Measurements from ENCODE around the gene PRKN. TPM values are rescaled to one million over a fixed set of nuclear protein-coding genes. Genes with fewer than 3 reads are reported as not detected.

PRKN gene
- polyA plus RNA-seq, 1 experiment, result 0.71 TPM

GRCh38 chr6:162631546-162631945, 96.0 kb downstream of the PRKN start:
- no peak overlapping the region for H3K4me3 ChIP-seq (ENCODE audit: low read depth, low read length)
- no peak for DNase-seq (ENCODE audit: low read depth)
- ChIA-PET POLR2A (no interaction called here), CTCF (no interaction called here)
- TF ChIP-seq CTCF (IDR thresholded peaks at IDR 0.05; ENCODE audit: insufficient read depth, low read depth, low read length), result no peak
- no peaks in the 10 kb centered on the region for H3K36me3 ChIP-seq (ENCODE audit: control insufficient read depth, insufficient read depth, low read length)
- H3K27me3 ChIP-seq (ENCODE audit: control insufficient read depth, insufficient read depth, low read length), result no peaks in the 10 kb centered on the region

DNA sequence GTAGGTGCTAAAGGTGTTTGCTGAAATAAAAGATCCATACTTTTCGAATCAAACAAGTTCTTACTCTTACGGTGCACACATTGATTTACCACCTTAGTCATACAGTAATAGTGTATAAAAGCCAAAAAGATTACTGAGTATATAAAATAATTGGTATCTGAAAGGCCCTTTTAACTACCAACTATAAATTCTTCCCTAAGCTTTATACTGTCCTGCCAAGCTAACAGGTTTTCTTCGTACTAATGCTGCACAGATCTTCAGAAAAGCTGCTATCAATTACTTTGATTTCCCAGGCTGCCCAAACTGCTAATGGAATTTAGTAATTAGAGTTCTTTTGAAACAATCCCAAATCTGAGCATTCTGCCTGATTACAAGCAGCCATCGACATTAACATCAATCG, 97.5 kb downstream of the PRKN start:
- CTCF ChIA-PET, result no interaction called here
- POLR2A ChIA-PET, result no interaction called here
- no peak for DNase-seq (ENCODE audit: low read depth)
- no peaks in the 10 kb centered on the region for H3K36me3 ChIP-seq (ENCODE audit: control insufficient read depth, insufficient read depth, low read length)
- no peaks in the 10 kb centered on the region for H3K27me3 ChIP-seq (ENCODE audit: control insufficient read depth, insufficient read depth, low read length)
- no peak overlapping the region for H3K4me3 ChIP-seq (ENCODE audit: low read depth, low read length)
- TF ChIP-seq CTCF (IDR thresholded peaks at IDR 0.05; ENCODE audit: insufficient read depth, low read depth, low read length), result no peak

- H3K36me3 ChIP-seq (ENCODE audit: control insufficient read depth, insufficient read depth, low read length), result no peaks in the 10 kb centered on the region
- H3K27me3 ChIP-seq (ENCODE audit: control insufficient read depth, insufficient read depth, low read length), result no peaks in the 10 kb centered on the region
- H3K4me3 ChIP-seq (ENCODE audit: low read depth, low read length), result no peak overlapping the region
- ChIA-PET CTCF (no interaction called here), POLR2A (no interaction called here)
- DNase-seq (ENCODE audit: low read depth), result no peak
- no peak for TF ChIP-seq CTCF (IDR thresholded peaks at IDR 0.05; ENCODE audit: insufficient read depth, low read depth, low read length)
These were observed 99.7 kb downstream of the PRKN start for GRCh38 chr6:162627825-162628224.

- POLR2A ChIA-PET, result no interaction called here
- TF ChIP-seq CTCF (IDR thresholded peaks at IDR 0.05; ENCODE audit: insufficient read depth, low read depth, low read length), result no peak
- Histone ChIP-seq H3K36me3 (ENCODE audit: control insufficient read depth, insufficient read depth, low read length) (no peaks in the 10 kb centered on the region), H3K4me3 (ENCODE audit: low read depth, low read length) (no peak overlapping the region), H3K27me3 (ENCODE audit: control insufficient read depth, insufficient read depth, low read length) (no peaks in the 10 kb centered on the region)
- CTCF ChIA-PET, result interaction anchor here (0.7 kb wide), 1 partner anchor 94 kb away, joined by 7 read pairs; no protein-coding TSS in a partner anchor
- no peak for DNase-seq (ENCODE audit: low read depth)
These were observed 100.2 kb downstream of the PRKN start for GRCh38 chr6:162627362-162627761.

DNA sequence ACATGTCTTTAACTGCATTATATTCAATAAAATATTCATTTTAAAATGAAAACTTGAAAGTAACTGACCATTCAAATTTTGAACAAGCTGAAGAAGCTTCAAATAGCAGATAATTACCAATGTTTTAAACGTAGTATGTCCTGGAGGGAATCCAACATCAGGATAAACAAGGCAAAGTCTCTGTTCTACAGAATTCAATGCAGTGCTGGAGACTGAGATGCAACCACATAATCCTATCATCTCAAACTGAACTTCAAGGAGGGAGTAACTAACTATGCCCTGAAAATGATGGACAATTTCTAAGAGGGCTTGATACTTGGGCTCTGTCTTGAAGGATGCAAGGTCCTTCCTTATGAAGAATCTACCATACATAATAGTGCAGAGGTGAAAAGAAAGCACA, 100.7 kb downstream of the PRKN start:
- no peak for DNase-seq (ENCODE audit: low read depth)
- no peaks in the 10 kb centered on the region for H3K27me3 ChIP-seq (ENCODE audit: control insufficient read depth, insufficient read depth, low read length)
- H3K4me3 ChIP-seq (ENCODE audit: low read depth, low read length), result no peak overlapping the region
- ChIA-PET POLR2A (no interaction called here), CTCF (interaction anchor here (0.6 to 0.7 kb wide), 2 partner anchors 94 to 1234 kb away, joined by 3 to 7 read pairs; no protein-coding TSS in a partner anchor)
- H3K36me3 ChIP-seq (ENCODE audit: control insufficient read depth, insufficient read depth, low read length), result no peaks in the 10 kb centered on the region
- TF ChIP-seq CTCF (IDR thresholded peaks at IDR 0.05; ENCODE audit: insufficient read depth, low read depth, low read length), result no peak
